ENCODE measurements around the gene ACAD8. TPM values are rescaled to one million over a fixed set of nuclear protein-coding genes. Genes with fewer than 3 reads are reported as not detected.
"Not testable (repeated sequence)": the region's sequence is repeated elsewhere in the genome, so short reads cannot be mapped to it uniquely, and the experiment has no call there.

ACAD8 gene
- total RNA-seq, 1 experiment from 2014 or later, result 34.8 TPM

DNA sequence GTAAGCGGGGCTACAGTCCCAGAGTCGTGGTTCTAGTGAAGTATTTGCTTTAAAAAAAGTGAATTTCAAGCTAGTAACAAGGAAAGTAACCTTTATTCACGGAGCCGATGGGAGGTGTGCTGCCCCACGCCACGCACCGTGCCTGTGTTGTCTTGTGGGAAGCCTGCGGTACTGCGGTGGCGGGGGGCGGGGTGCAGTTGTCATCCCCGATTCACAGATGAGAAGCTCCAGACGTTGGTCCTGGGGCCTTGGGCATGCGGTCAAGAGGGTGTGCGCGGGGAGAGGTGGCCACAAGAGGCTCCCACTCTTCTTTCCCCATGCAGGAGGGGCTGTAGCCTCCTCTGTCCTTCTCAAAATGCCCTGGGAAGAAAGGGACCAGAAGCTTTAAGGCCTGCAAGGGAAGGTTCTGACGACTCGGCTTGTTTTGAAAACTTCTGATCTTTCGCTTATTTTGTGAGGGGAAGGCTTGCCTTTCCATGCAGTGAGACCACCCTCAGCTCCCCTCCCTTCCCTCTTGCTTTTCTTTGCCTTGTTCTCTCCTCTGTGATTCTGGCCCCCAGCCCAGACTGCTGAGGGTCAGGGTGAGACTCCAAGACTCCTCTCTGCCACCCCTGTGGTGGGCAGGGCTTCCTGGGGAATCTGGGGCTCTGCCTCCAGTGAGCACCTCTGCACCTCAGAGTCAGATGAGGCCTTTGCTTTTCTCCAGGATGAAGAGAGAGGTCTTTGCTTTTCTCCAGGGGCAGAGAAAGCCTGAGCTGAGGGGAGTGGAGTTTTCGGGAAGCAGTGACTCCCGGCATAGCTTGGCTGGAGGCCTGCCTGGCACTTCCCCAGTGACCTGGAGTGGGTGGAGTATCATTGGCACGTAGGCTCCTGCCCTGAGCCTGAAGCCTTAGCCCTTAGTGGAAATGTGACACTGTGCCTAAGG is 29.0 kb downstream of the ACAD8 start:
- TF ChIP-seq, protein P1, sequence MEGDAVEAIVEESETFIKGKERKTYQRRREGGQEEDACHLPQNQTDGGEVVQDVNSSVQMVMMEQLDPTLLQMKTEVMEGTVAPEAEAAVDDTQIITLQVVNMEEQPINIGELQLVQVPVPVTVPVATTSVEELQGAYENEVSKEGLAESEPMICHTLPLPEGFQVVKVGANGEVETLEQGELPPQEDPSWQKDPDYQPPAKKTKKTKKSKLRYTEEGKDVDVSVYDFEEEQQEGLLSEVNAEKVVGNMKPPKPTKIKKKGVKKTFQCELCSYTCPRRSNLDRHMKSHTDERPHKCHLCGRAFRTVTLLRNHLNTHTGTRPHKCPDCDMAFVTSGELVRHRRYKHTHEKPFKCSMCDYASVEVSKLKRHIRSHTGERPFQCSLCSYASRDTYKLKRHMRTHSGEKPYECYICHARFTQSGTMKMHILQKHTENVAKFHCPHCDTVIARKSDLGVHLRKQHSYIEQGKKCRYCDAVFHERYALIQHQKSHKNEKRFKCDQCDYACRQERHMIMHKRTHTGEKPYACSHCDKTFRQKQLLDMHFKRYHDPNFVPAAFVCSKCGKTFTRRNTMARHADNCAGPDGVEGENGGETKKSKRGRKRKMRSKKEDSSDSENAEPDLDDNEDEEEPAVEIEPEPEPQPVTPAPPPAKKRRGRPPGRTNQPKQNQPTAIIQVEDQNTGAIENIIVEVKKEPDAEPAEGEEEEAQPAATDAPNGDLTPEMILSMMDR (conservative IDR thresholded peaks at IDR 0.05; ENCODE audit: low read depth, low read length), result no peak
- no peak for TF ChIP-seq EZH2 (IDR thresholded peaks at IDR 0.05; ENCODE audit: borderline replicate concordance, low read depth, low read length, poor library complexity, severe bottlenecking)
- ChIA-PET CTCF (no interaction called here), POLR2A (ENCODE audit: low non-redundant PET) (no interaction called here)
- no TSS peak for BruUV-seq (replicated peaks)
- no peaks in the 10 kb centered on the region for H3K9me3 ChIP-seq (ENCODE audit: low read depth, low read length, poor library complexity, severe bottlenecking)
- no peak overlapping the region for H3K4me3 ChIP-seq (ENCODE audit: low read depth, low read length, poor library complexity, severe bottlenecking)
- DNase-seq (ENCODE audit: low spot score), result no peak
- intact Hi-C loops (cut with micrococcal nuclease; ENCODE audit: unreplicated experiment), result no loop called here
- no peak overlapping the region for H3K27ac ChIP-seq (ENCODE audit: low read depth, low read length, poor library complexity, severe bottlenecking)
- H3K27me3 ChIP-seq (replicated peaks; ENCODE audit: insufficient read depth, low read depth, low read length, poor library complexity), result peaks cover 38% of the 10 kb centered on the region
- no peaks in the 10 kb centered on the region for H3K4me1 ChIP-seq (ENCODE audit: insufficient read depth, low read length, poor library complexity, severe bottlenecking)
- no peaks in the 10 kb centered on the region for H3K36me3 ChIP-seq (ENCODE audit: insufficient read depth, low read length, poor library complexity, severe bottlenecking)

DNA sequence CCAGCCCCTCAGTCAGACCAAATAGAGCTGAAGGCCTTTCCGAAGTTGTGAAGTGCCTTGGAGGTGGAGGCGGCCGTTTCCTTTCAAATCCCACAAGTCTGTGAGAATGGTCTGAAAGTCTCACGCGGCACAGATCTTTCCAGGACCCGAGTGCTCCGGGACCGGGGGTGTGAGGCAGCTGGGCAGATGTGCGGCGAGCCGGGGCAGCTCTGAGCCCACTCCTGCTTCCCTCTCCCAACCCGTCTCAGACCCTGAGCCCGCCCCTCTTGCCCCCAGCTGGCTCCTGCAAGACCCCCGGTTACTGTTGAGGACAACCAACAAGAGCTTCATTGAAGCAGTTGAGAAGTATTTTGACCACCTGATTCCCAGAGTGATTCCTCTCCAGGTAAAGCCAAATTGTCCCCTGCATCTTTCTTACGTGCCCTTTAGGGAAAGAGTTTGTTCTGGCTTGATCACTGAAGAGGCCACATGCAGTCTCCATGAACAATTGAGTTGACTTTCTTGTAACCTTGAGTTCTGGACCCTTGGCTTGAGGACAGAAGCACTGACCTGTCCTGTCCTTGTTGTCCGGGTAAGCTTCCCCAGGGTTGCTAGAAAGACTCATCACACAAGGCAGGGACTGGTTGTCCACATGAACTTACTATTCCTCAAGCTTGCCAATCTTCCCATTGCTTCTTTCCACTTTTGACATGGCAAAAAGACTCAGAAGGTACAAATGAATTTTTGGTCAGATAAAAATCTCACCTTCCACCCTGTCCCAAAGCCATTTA is 30.3 kb downstream of the ACAD8 start:
- BruUV-seq (replicated peaks), result no TSS peak
- DNase-seq (ENCODE audit: low spot score), result no peak
- TF ChIP-seq, protein P1 (conservative IDR thresholded peaks at IDR 0.05; ENCODE audit: low read depth, low read length), result no peak
- no peak for TF ChIP-seq EZH2 (IDR thresholded peaks at IDR 0.05; ENCODE audit: borderline replicate concordance, low read depth, low read length, poor library complexity, severe bottlenecking)
- intact Hi-C loops (cut with micrococcal nuclease; ENCODE audit: unreplicated experiment), result no loop called here
- H3K36me3 ChIP-seq (ENCODE audit: insufficient read depth, low read length, poor library complexity, severe bottlenecking), result no peaks in the 10 kb centered on the region
- H3K27ac ChIP-seq (ENCODE audit: low read depth, low read length, poor library complexity, severe bottlenecking), result no peak overlapping the region
- H3K4me3 ChIP-seq (ENCODE audit: low read depth, low read length, poor library complexity, severe bottlenecking), result no peak overlapping the region
- H3K9me3 ChIP-seq (ENCODE audit: low read depth, low read length, poor library complexity, severe bottlenecking), result no peaks in the 10 kb centered on the region
- H3K27me3 ChIP-seq (replicated peaks; ENCODE audit: insufficient read depth, low read depth, low read length, poor library complexity), result peaks cover 25% of the 10 kb centered on the region
- H3K4me1 ChIP-seq (ENCODE audit: insufficient read depth, low read length, poor library complexity, severe bottlenecking), result no peaks in the 10 kb centered on the region
- CTCF ChIA-PET, result no interaction called here
- POLR2A ChIA-PET (ENCODE audit: low non-redundant PET), result no interaction called here

DNA sequence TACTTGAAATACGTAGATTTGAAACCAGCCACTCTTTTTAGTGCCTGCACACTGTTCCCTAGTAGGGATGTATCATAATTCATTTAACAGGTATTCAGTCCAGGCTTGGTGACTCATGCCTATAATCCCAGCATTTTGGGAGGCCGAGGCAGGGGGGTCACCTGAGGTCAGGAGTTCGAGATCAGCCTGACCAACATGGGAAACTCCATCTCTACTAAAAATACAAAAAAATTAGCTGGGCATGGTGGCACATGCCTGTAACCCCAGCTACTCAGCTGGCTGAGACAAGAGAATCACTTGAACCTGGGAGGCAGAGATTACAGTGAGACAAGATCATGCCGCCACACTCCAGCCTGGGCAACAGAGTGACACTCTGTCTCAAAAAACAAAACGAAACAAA is 31.0 kb downstream of the ACAD8 start:
- DNase-seq (ENCODE audit: low spot score); BruUV-seq (replicated peaks); CTCF ChIA-PET; H3K4me1 ChIP-seq (ENCODE audit: insufficient read depth, low read length, poor library complexity, severe bottlenecking); intact Hi-C loops (cut with micrococcal nuclease; ENCODE audit: unreplicated experiment); H3K9me3 ChIP-seq (ENCODE audit: low read depth, low read length, poor library complexity, severe bottlenecking); H3K36me3 ChIP-seq (ENCODE audit: insufficient read depth, low read length, poor library complexity, severe bottlenecking); H3K27ac ChIP-seq (ENCODE audit: low read depth, low read length, poor library complexity, severe bottlenecking); POLR2A ChIA-PET (ENCODE audit: low non-redundant PET); H3K4me3 ChIP-seq (ENCODE audit: low read depth, low read length, poor library complexity, severe bottlenecking): not testable (repeated sequence)
- H3K27me3 ChIP-seq (replicated peaks; ENCODE audit: insufficient read depth, low read depth, low read length, poor library complexity), result peaks cover 18% of the 10 kb centered on the region

Measured in A673 (cell line).